ENCODE measurements around the gene DVL2.
"Not testable (repeated sequence)": the region's sequence is repeated elsewhere in the genome, so short reads cannot be mapped to it uniquely, and the experiment has no call there.

The DVL2 gene

DNA sequence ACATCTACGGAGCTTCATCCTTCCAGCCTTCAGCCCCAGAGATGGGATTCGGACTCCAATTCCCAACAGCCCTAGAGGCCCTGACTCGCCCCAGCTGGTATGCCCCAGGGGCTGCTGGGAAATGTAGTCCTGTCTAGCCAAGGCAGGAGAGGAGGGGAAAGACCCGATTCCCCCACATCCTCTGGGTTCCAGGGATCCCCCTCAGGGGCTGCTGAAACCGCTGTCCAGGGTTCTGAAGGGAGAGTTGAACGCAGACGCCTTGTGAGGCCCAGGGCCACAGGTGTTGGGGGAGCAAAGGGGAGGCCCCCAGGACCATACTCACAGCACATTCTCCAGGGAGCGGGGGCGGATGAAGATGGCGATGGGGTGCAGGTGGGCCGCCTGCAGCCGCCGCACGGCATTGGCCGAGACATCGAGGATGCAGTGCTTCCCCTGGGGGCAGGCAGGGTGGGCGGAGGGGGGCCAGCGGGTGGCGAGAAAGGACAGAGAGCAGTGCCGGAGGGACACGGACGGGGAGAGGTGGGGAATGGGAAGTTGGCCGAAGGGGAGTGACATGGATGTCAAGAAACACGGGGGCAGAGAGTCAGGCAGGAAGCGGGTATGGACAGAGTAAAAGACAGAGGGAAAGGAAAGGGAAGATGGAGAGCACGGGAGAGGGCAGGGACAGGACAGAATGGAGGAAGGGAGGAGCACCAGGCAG, 42.6 kb downstream of the DVL2 start:
- peak; percentile 35 for DNase-seq

DNA sequence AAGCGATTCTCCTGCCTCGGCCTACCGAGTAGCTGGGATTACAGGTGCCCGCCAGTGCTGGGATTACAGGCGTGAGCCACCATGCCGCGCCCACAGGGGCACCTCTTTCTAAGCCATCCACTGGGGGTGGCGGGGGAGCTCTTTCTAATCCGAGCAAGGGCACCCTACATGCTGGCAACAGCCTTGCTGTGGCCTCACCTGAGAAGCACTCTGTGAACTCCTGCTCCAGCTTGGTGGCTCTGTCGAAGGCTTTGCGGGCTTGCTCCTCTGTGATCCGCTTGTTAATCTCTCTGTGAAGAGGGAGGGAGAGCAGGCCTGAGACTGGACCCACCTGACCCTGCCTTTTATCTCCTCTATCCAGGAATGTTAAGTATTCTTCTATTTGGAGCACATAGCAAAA, 43.2 kb downstream of the DVL2 start:
- DNase-seq = no peak

DNA sequence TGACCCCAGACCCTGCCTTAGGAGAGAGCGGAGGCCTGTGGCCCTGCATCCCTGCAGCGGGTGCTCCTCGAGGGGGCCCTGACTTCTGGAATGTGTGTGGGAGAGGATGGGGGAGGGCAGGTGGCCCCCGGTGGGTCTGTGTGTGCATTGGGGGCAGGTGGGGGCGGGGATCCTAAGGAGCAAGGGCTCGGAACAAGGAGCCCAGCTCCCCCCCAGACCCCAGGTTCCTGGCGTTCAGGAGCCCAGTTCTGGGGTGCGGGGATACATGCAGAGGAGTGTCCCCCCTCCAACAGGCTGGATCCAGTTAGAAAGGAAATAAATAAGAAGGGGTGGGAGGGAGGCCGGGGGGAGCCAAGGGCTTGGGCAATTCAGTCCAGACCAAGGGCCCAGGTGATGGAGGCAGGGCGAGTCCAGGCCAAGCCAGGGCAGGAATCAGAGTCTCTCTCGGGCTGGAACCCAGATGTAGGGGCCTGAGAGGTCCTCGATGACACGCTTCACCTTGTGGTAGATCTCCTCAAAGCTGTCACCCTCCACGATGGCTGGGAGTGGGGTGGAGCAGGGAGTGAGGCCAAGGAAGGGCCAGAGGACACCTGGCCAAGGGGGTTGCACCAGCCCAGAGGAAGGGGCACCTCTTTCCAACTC, 43.9 kb downstream of the DVL2 start:
- no peak for DNase-seq

DNA sequence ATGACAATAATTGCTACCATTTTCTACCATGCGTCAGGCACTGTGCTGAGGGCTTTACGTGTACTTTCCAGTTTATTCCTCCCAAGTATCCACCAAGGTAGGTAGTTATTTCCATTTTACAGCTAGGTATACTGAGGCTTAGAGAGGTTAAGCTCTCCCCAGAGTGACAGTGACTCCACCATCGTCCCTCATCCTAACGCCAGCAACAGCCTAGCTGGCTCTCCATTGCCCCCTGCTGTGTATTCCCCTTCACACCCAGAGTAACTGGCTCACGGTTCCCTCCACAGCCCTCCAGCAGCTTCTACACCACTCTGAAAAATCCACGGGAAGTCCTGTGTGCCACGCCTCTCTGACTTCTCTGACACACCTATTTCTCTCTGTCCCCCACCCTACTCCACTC, 48.1 kb downstream of the DVL2 start:
- no peak for DNase-seq

DNA sequence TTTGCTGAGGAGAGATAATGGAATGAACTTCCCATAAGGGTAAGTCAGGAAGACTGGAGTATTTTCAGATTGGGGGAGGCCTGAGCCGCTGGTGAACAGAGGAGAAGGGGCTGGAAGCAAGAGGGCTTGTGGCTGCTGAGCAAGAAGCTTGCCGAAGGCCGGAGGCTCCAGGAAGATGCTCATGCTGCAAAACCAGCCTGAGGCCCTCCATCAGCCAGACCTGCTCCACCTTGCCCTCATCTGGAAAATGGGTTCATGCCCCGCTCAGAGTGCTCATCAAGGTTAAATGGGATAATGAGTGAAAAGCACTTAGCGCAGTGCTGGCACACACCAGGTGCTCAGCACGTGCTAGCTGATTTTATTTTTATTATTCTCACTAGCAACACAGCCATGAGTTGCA, 49.7 kb downstream of the DVL2 start:
- DNase-seq = no peak

DNA sequence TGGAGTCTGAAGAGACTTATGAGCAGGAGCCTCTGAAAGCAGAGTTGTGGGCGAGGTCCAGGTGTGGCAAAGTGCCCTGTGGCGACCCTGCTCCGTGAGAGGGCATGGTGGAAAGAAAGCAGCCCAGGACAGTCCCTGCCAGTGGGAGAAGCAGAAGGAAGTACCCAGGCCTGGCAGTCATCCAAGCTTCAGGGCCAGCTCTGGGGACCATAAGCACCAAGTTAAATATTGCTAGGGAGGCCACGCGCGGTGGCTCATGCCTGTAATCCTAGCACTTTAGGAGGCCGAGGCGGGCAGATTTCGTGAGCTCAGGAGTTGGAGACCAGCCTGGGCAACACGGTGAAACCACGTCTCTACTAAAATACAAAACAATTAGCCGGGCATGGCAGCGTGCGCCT, 50.2 kb downstream of the DVL2 start:
- no peak for DNase-seq

DNA sequence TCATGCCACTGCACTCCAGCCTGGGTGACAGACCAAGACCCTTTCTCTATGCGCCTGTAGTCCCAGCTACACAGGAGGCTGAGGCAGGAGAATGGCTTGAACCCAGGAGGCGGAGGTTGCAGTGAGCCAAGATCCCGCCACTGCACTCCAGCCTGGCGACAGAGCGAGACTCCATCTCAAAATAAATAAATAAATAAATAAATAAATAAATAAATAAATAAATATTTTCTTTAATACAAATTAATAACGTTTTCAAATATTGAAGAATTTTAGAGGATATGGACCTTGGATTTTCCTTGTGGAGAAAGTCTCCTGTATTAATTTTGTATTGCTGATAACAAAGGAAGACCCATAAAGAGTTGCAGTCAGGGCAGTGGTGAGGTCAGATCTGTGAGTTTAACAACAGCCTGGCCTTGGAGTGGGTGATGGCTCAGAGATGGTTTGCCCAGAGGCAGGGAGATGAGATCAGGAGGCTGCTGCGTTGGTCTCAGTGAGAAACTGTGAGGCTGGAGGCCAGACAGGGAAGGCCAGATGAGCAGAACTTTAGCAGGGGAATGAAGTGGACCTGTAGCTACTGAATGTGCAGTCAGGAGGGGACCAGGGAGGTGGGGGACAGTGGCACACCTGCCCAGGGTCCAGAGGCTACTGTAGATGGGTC, 50.8 kb downstream of the DVL2 start:
- no peak for DNase-seq

DNA sequence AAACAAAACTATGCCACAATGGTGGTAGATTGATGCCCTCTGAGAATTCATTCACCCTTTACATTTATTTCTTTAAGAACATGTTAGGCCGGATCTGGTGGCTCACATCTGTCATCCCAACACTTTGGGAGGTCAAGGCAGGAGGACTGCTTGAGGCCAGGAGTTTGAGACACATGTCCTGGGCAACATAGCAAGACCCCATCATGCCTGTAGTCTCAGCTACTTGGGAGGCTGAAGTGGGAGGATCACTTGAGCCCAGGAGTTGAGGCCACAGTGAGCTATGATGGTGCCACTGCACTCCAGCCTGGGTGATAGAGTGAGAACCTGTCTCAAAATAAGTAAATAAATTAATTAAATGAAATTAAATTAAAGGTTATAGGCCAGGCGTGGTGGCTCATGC, 52.2 kb downstream of the DVL2 start:
- DNase-seq = not testable (repeated sequence)

DNA sequence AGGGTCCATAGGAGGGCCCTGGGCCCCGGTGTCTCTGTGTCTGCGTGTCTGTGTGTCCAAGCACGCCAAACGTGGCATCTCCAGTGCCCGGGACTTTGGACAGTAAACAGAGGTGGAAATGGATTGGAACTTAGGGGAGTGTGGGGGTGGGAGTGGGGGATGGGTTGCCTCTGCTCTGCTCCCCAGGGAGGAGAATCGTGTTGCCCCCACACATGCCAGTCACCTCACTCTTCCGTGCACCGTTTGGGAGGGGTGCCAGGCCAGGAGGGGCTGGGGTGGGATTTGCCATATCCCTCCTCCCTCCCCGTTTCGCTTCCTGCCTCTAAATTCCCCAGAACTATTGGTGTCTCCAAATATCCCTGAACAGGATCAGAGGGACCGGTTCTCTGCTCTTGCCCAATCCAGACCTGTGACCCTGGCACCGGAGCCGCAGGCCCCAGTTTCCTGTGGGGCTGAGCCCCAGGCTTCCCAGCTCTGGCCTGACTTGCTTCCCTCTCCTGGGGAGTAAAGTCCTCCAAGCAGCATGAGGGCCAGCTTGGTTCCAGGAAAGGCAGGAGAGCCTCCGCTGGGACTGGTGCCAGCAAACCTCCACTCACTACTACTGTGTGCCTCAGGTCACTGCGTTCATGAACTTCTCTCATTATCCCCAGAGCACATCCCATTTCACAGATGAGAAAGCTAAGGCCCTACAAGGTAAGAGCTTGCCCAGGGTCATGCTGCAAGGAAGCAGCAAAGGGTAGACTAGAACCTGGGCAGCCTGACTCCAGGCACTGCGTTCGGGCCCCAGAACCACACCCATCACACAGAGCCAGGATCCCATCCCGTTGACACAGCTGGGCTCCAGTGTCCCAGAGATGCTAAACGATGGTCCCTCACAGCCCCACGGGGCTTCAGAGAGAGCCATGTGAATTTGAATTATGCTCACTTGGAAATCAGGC, 54.7 kb downstream of the DVL2 start, which contains the start of gene ASGR1:
Gene ASGR1 (minus strand): TSS at position 54 of the 938 bp plus-strand sequence. CDS start 807 bp downstream, outside the sequence.
- no peak for DNase-seq

DNA sequence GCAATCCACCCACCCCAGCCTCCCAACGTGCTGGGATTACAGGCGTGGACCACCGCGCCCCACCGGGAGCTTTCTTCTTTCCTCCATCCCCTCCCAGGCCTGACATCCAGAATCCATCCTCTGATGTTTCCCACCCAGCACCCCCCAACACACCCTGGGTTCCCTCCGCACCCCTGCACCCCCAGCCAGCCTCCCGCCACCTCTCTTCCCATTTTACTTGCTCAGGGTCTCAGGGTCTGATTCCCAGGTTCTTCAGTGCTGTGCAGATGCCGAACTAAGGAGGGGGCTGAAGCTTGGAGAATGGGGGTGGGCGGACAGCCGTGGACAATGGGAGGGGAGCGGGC, 55.4 kb downstream of the DVL2 start:
- no peak for DNase-seq

DNA sequence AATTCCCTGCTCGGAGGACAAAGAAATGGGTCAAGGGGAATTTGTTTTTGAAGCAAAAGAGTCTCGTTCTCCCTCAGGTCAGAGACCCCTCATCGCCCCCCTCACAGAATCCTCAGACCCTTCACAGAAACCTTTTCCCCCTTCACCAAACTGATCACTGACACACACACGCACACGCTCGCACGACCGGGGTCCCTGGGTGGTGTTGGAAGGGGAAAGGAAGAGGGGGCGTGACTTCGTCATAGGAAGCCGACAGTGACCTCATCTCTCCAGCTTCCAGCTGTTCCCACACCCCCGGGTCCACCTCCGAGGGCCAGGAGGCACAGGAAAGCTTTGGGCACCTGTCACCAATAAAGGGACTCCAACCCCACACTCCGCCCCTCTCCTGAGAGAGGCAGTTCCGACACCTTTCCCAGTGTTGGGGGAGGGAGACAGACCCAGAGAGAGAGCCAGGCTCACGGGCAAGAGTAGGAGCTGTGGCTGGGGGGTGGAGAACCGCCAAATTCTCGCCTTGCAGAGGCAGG, 56.3 kb downstream of the DVL2 start:
- no peak for DNase-seq

DNA sequence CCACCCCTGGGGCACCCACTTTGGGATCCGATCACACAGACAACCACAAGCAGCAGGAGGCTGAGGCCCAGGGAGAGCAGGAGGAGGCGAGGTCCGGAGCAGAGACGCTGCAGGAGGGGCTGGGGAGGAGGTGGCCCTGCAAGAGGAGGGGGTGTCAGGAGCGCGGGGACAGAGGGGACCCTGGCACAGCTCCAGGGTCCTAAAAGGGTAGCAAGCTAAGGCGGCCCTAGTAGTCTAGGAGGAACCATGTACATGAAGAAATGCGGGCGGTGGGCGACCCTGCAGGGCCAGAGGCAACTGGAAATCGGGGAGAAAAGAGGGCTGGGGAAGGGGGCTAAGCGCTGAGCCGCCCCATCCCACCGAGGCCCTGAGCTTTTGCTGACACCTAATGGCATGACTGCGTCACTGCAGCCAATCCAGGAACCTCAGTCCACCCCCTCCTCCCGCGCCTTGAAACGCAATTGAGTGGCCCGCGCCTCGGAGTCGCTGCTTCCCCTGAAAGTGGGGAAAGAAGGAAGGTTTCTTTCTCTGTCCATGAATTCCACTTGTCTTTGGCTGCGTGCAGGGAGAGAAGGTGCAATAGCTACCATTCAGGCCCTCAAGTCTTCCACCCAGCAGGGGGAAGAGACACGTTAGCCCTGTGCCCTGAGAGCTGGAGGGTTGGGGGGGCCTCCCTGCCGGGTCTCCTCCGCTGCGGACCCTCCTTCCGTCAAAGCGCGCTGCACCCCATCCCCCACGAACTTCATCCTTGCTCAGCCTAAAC, 56.9 kb downstream of the DVL2 start:
- peak; percentile 76 for DNase-seq

DNA sequence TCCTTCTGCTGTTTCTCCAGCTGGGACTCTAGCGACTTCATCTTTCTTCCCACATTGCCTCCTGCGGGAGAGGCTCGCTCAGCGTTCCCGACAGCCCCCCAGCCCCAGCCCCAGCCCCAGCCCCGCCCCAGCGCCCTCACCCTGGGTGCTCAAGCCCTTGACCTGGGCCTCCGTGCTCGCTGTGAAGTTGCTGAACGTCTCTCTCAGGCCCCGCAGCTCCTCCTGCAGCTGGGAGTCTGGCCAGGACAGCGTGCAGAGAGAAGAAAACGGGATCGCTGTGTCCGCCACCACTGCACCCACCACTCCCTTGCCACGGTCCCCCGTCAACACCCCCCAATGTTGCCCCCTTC, 57.5 kb downstream of the DVL2 start:
- no peak for DNase-seq

DNA sequence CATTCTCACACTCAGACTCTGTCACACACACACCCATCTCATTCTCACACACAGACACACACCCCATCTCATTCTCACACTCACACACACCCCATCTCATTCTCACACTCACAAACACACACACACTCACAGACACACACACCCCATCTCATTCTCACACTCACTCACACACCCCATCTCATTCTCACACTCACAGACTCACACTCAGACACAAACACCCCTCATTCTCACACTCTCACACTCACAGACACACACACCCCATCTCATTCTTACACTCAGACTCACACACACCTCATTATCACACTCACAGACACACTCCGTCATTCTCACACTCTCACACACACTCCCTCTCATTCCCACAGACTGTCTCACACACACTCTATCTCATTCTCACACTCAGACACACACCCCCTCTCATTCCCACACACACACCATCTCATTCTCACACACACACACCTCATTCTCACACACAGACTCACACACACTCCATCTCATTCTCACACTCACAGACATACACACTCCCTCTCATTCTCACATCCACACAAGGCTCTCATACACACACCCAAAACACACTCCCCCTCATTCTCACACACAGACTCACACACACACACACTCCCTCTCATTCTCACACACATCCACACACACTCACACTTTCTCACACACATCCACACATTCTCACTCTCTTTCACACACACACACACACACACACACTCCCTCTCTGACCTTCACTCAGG, 58.0 kb downstream of the DVL2 start:
- DNase-seq = no peak

All from CD4-positive, alpha-beta T cell treated with Interleukin-17A for 1 hour (primary cell).